Eye (tissue), 1 donor: ENCODE results near the gene LIFR.

Source experiments
- DNase-seq: peaks from one replicate; pipeline ENCODE4 v3.0.0-alpha.2; 2015

Gene LIFR

GRCh38 chr5:38433160-38433861 lies 123.1 kb downstream of the LIFR start:
- peak; percentile 43 for DNase-seq

- DNase-seq: no peak
Observed at GRCh38 chr5:38431242-38431853, 125.1 kb downstream of the LIFR start.

- DNase-seq: no peak
Observed at GRCh38 chr5:38426986-38427950, 129.2 kb downstream of the LIFR start.

- no peak for DNase-seq
Observed at GRCh38 chr5:38426490-38426889, 130.0 kb downstream of the LIFR start.
